SIG-M5 treated with dmso at 0.1 percent for 504 hours (cell line): ENCODE data around the gene UBD.

Experiments
- DNase-seq: peaks from one replicate; lab custom pipeline; 2025; ENCODE audit not compliant: unreplicated experiment; lab: John Stamatoyannopoulos, UW

Gene UBD

GRCh38 chr6:29559524-29560287 lies at the start of gene UBD:
TSS of gene UBD (minus strand) at chr6:29559732. CDS start at chr6:29559701, 31 bp downstream.
- DNase-seq: no peak

- DNase-seq: no peak
Observed at GRCh38 chr6:29608131-29608530, 48.6 kb upstream of the UBD start.

GRCh38 chr6:29603930-29604329 lies 44.4 kb upstream of the UBD start:
- no peak for DNase-seq

GRCh38 chr6:29603456-29603855 lies 43.9 kb upstream of the UBD start:
- DNase-seq: no peak

- DNase-seq: peak; percentile 28
Observed at GRCh38 chr6:29602564-29603361, 43.2 kb upstream of the UBD start.

- DNase-seq: no peak
Observed at GRCh38 chr6:29598172-29598747, 38.7 kb upstream of the UBD start.

- no peak for DNase-seq
Observed at GRCh38 chr6:29597184-29597583, 37.7 kb upstream of the UBD start.

GRCh38 chr6:29596381-29596900 lies 36.9 kb upstream of the UBD start:
- no peak for DNase-seq

GRCh38 chr6:29593199-29593855 lies 33.8 kb upstream of the UBD start:
- no peak for DNase-seq

GRCh38 chr6:29591677-29592076 lies 32.1 kb upstream of the UBD start:
- no peak for DNase-seq

- no peak for DNase-seq
Observed at GRCh38 chr6:29590218-29590808, 30.8 kb upstream of the UBD start.

- peak; percentile 5 for DNase-seq
Observed at GRCh38 chr6:29589423-29590048, 30.0 kb upstream of the UBD start.

- no peak for DNase-seq
Observed at GRCh38 chr6:29584821-29585220, 25.3 kb upstream of the UBD start, which contains the start of gene OR2H2. TSS of gene OR2H2 (plus strand) at chr6:29585121. CDS start at chr6:29587945, 2,824 bp downstream.

GRCh38 chr6:29577544-29577943 lies 18.0 kb upstream of the UBD start:
- DNase-seq: no peak

- no peak for DNase-seq
Observed at GRCh38 chr6:29576056-29576455, 16.5 kb upstream of the UBD start.

- no peak for DNase-seq
Observed at GRCh38 chr6:29567991-29568390, 8.5 kb upstream of the UBD start.

- DNase-seq: no peak
Observed at GRCh38 chr6:29567541-29567940, 8.0 kb upstream of the UBD start.

- no peak for DNase-seq
Observed at GRCh38 chr6:29566856-29567255, 7.3 kb upstream of the UBD start.

GRCh38 chr6:29564875-29565274 lies 5.3 kb upstream of the UBD start:
- DNase-seq: no peak

- DNase-seq: no peak
Observed at GRCh38 chr6:29563435-29563965, 4.0 kb upstream of the UBD start.
